IPS-NIHi7 (cell line): ENCODE results near the gene SLFN11.
"Not testable (repeated sequence)": the region's sequence is repeated elsewhere in the genome, so short reads cannot be mapped to it uniquely, and the experiment has no call there.

Experiments used
- DNase-seq: peaks from one replicate; pipeline ENCODE4 v3.0.0; 2012; ENCODE audit warnings: mixed read lengths; ENCODE audit errors: extremely low spot score

Gene SLFN11

GRCh38 chr17:35373534-35373983 lies at the start of gene SLFN11:
SLFN11 (minus strand) TSS chr17:35373621; CDS start chr17:35363807, 9,814 bp downstream.
- DNase-seq = peak; percentile 39

GRCh38 chr17:35421069-35421468 lies 47.6 kb upstream of the SLFN11 start:
- not testable (repeated sequence) for DNase-seq

GRCh38 chr17:35416659-35417058 lies 43.2 kb upstream of the SLFN11 start:
- DNase-seq = no peak

GRCh38 chr17:35414707-35415106 lies 41.3 kb upstream of the SLFN11 start:
- not testable (repeated sequence) for DNase-seq

- no peak for DNase-seq
These were observed 40.8 kb upstream of the SLFN11 start for GRCh38 chr17:35414247-35414646.

GRCh38 chr17:35407531-35407930 lies 34.1 kb upstream of the SLFN11 start:
- DNase-seq = no peak

GRCh38 chr17:35406568-35406967 lies 33.1 kb upstream of the SLFN11 start:
- DNase-seq = no peak

- DNase-seq = no peak
These were observed 30.9 kb upstream of the SLFN11 start for GRCh38 chr17:35404360-35404759.

- DNase-seq = not testable (repeated sequence)
These were observed 20.4 kb upstream of the SLFN11 start for GRCh38 chr17:35393783-35394182.

- DNase-seq = no peak
These were observed 17.2 kb upstream of the SLFN11 start for GRCh38 chr17:35390663-35391062.

- DNase-seq = peak; percentile 26
These were observed 16.7 kb upstream of the SLFN11 start for GRCh38 chr17:35390156-35390555.

- no peak for DNase-seq
These were observed 14.1 kb upstream of the SLFN11 start for GRCh38 chr17:35387496-35387895.

GRCh38 chr17:35377706-35378105 lies 4.3 kb upstream of the SLFN11 start:
- DNase-seq = no peak

GRCh38 chr17:35377068-35377467 lies 3.6 kb upstream of the SLFN11 start:
- DNase-seq = no peak

GRCh38 chr17:35376245-35376644 lies 2.8 kb upstream of the SLFN11 start:
- DNase-seq = no peak

GRCh38 chr17:35374766-35375344 lies 1.4 kb upstream of the SLFN11 start:
- DNase-seq = no peak

- DNase-seq = peak; percentile 40
These were observed 754 bp upstream of the SLFN11 start for GRCh38 chr17:35373984-35374765.

GRCh38 chr17:35372846-35373533 lies 431 bp downstream of the SLFN11 start:
- DNase-seq = peak; percentile 32

GRCh38 chr17:35371934-35372333 lies 1.5 kb downstream of the SLFN11 start:
- DNase-seq = no peak

- DNase-seq = peak; percentile 22
These were observed 5.2 kb downstream of the SLFN11 start for GRCh38 chr17:35368081-35368830.

- DNase-seq = no peak
These were observed 12.4 kb downstream of the SLFN11 start for GRCh38 chr17:35361027-35361426.

GRCh38 chr17:35359398-35359797 lies 14.0 kb downstream of the SLFN11 start:
- peak; percentile 26 for DNase-seq
